Mesothelial cell of epicardium (in vitro differentiated cells): ENCODE measurements around the gene SPATA13. TPM values are rescaled to one million over a fixed set of nuclear protein-coding genes. Genes with fewer than 3 reads are reported as not detected.

Experiments used
- DNase-seq, 2 experiments: peaks; one replicate each; pipeline ENCODE4 v3.0.0; 2021; ENCODE audit warnings: low spot score in 2 of 2; ENCODE audit not compliant: unreplicated experiment in 2 of 2
- H3K27ac Mint-ChIP-seq: 2 replicates; pipeline ENCODE4 v1.8.0; 2021; ENCODE audit warnings: mixed read lengths
- H3K27me3 Mint-ChIP-seq: 2 replicates; pipeline ENCODE4 v1.8.0; 2021; ENCODE audit warnings: low read depth, mixed read lengths
- H3K36me3 Mint-ChIP-seq: 2 replicates; pipeline ENCODE4 v1.8.0; 2021; ENCODE audit warnings: mixed read lengths
- H3K4me1 Mint-ChIP-seq: 2 replicates; pipeline ENCODE4 v1.8.0; 2021; ENCODE audit warnings: mixed read lengths
- H3K4me3 Mint-ChIP-seq: 2 replicates; pipeline ENCODE4 v1.8.0; 2021; ENCODE audit warnings: mild to moderate bottlenecking, moderate library complexity, mixed read lengths
- H3K9me3 Mint-ChIP-seq: 2 replicates; pipeline ENCODE4 v1.8.0; 2021; ENCODE audit warnings: mixed read lengths
- CTCF ChIP-seq: fragments of 200-600 bp; sonication (generic); IDR thresholded peaks from one replicate; pipeline ENCODE4 v1.5.0; 2021; ENCODE audit warnings: antibody characterized with exemption; ENCODE audit not compliant: unreplicated experiment
- total RNA-seq: library from RNA; stranded (reverse); gene quantifications from 3 replicates; pipeline ENCODE4 v1.2.1, GENCODE V29; 2021

The SPATA13 gene
- total RNA-seq, 1 donor from 2014 or later = 3.8 TPM

GRCh38 chr13:24288870-24289269, 128.3 kb downstream of the SPATA13 start:
- Mint-ChIP-seq H3K27ac (no peak overlapping the region), H3K4me1 (peaks cover 3% of the 10 kb centered on the region), H3K4me3 (no peak overlapping the region), H3K27me3 (no peaks in the 10 kb centered on the region), H3K9me3 (no peaks in the 10 kb centered on the region), H3K36me3 (no peaks in the 10 kb centered on the region)
- TF ChIP-seq CTCF = no peak
- no peak for DNase-seq

- Mint-ChIP-seq H3K9me3 (no peaks in the 10 kb centered on the region), H3K27me3 (no peaks in the 10 kb centered on the region), H3K27ac (no peak overlapping the region), H3K4me3 (no peak overlapping the region), H3K4me1 (peaks cover 3% of the 10 kb centered on the region), H3K36me3 (no peaks in the 10 kb centered on the region)
- no peak for TF ChIP-seq CTCF
- no peak for DNase-seq
These were observed 129.9 kb downstream of the SPATA13 start for GRCh38 chr13:24290280-24290932.

GRCh38 chr13:24292481-24292880, 132.0 kb downstream of the SPATA13 start:
- TF ChIP-seq CTCF = no peak
- H3K9me3 Mint-ChIP-seq = no peaks in the 10 kb centered on the region
- H3K27me3 Mint-ChIP-seq = no peaks in the 10 kb centered on the region
- H3K27ac Mint-ChIP-seq = no peak overlapping the region
- H3K36me3 Mint-ChIP-seq = no peaks in the 10 kb centered on the region
- no peak overlapping the region for H3K4me3 Mint-ChIP-seq
- peaks cover 3% of the 10 kb centered on the region for H3K4me1 Mint-ChIP-seq
- DNase-seq = no peak

- Mint-ChIP-seq H3K4me1 (peaks cover 3% of the 10 kb centered on the region), H3K4me3 (no peak overlapping the region), H3K36me3 (peaks cover 2% of the 10 kb centered on the region), H3K9me3 (no peaks in the 10 kb centered on the region), H3K27ac (no peak overlapping the region), H3K27me3 (no peaks in the 10 kb centered on the region)
- no peak for TF ChIP-seq CTCF
- no peak for DNase-seq
These were observed 133.2 kb downstream of the SPATA13 start for GRCh38 chr13:24293746-24294145.

- no peak overlapping the region for H3K4me3 Mint-ChIP-seq
- H3K9me3 Mint-ChIP-seq = no peaks in the 10 kb centered on the region
- no peak for TF ChIP-seq CTCF
- H3K36me3 Mint-ChIP-seq = peaks cover 2% of the 10 kb centered on the region
- no peak overlapping the region for H3K27ac Mint-ChIP-seq
- H3K27me3 Mint-ChIP-seq = no peaks in the 10 kb centered on the region
- H3K4me1 Mint-ChIP-seq = no peaks in the 10 kb centered on the region
- DNase-seq = no peak
These were observed 139.1 kb downstream of the SPATA13 start for GRCh38 chr13:24299488-24300114.
